Aorta (tissue), 5 donors: ENCODE results near the gene GLOD4. TPM values are rescaled to one million over a fixed set of nuclear protein-coding genes. Genes with fewer than 3 reads are reported as not detected.
"Not testable (repeated sequence)": the region's sequence is repeated elsewhere in the genome, so short reads cannot be mapped to it uniquely, and the experiment has no call there.

Experiments used
- ATAC-seq: fragments of 200-7000 bp; cut with Tn5 transposase; one replicate; pipeline ENCODE4 v1.9.1; 2022; ENCODE audit warnings: moderate library complexity; ENCODE audit not compliant: low FRiP score
- DNase-seq, 2 donors: peaks; one replicate each; pipeline ENCODE4 v3.0.0-alpha.2; 2020
- H3K27ac ChIP-seq, 2 donors: one replicate each; pipeline ENCODE4 v1.5.1; 2013; ENCODE audit warnings: low read length in 2 of 2, mild to moderate bottlenecking in 2 of 2, moderate library complexity in 2 of 2, control low read depth in 1 of 2, inconsistent platforms in 1 of 2, low read depth in 1 of 2
- H3K27me3 ChIP-seq, 2 donors: one replicate each; pipeline ENCODE4 v1.6.1; 2013; ENCODE audit warnings: control low read depth in 1 of 2, low read length in 1 of 2, mild to moderate bottlenecking in 1 of 2, moderate library complexity in 1 of 2; ENCODE audit not compliant: insufficient read depth in 2 of 2, control insufficient read depth in 1 of 2
- H3K36me3 ChIP-seq, 2 donors: one replicate each; pipeline ENCODE4 v1.6.1; 2013; ENCODE audit warnings: control low read depth in 1 of 2, low read length in 1 of 2, mild to moderate bottlenecking in 1 of 2; ENCODE audit not compliant: insufficient read depth in 2 of 2, control insufficient read depth in 1 of 2
- H3K4me1 ChIP-seq, 2 donors: one replicate each; pipeline ENCODE4 v1.6.1; 2013; ENCODE audit warnings: low read length in 2 of 2, control low read depth in 1 of 2, mild to moderate bottlenecking in 1 of 2, moderate library complexity in 1 of 2; ENCODE audit not compliant: insufficient read depth in 2 of 2, control insufficient read depth in 1 of 2
- H3K4me3 ChIP-seq, 2 donors: one replicate each; pipeline ENCODE4 v1.5.1; 2013; ENCODE audit warnings: low read length in 2 of 2, control low read depth in 1 of 2, mild to moderate bottlenecking in 1 of 2
- H3K9me3 ChIP-seq: one replicate; pipeline ENCODE4 v1.6.1; 2013; ENCODE audit warnings: mild to moderate bottlenecking, low read length; ENCODE audit not compliant: control insufficient read depth
- WGBS, 2 donors: extraction: QIAGEN DNeasy Blood & Tissue Kit; methylation state at CpG; one replicate each; pipeline ENCODE4 v1.1.7; 2013; 5-methylcytosine and 5-hydroxymethylcytosine counted together
- intact Hi-C, 2 donors: fragments of 100-400 bp; cut with DNase I; formaldehyde crosslinking; loops; one replicate each; pipeline versions ENCODE4 v1.14.2 to v1.15.0; 2022
- polyA plus RNA-seq, 2 donors: library from polyadenylated mRNA; stranded (reverse); fragments of 200-250 nt; gene quantifications; one replicate each; pipeline ENCODE4 v1.2.3, GENCODE V29; 2013
- total RNA-seq, 2 donors: library from RNA; stranded (reverse); fragmentation: NEBNext Ultra II Directional; extraction: Animal tissue kit (Norgen Biotek cat#: 25700); gene quantifications; one replicate each; pipeline ENCODE4 v1.2.1, GENCODE V29; 2021
- donor health status: healthy with polysubstance abuse.
- donor health status: Bipolar disorder and iron deficiency.
- donor health status: DM: no; HTN: no; CAD: no.
- donor health status: DM: no; HTN: no; CAD: no.
- donor health status: DM: yes; HTN: yes; CAD: no.

GLOD4 gene
- total and polyA plus RNA-seq, 4 donors: 31.3 to 45.1 (median 38.1) TPM

DNA sequence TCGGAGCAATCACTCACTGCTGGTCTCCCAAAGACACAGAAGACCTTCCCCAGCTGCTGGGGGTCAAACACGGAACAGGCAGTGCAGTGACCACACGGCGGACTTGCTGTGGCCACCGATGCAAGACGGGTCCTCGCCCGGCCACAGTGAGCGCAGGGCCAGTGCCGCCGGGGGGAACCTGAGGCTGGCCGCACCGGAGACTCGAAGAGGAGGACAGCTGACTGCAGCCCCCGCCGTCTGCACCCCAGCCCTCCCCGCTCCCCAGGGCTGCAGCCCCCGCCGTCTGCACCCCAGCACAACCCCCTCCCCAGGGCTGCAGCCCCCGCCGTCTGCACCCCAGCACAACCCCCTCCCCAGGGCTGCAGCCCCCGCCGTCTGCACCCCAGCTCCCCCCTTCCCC lies 23.8 kb upstream of the GLOD4 start:
- ATAC-seq, intact Hi-C loops, H3K36me3 ChIP-seq, H3K27ac ChIP-seq, H3K27me3 ChIP-seq, H3K4me1 ChIP-seq, H3K4me3 ChIP-seq, H3K9me3 ChIP-seq: not testable (repeated sequence)
- DNase-seq: peak in 1 of 2 donors; percentile 45
- 90 to 94% methylated on average over 19 to 23 of the region's 23 CpGs for WGBS, 2 donors

DNA sequence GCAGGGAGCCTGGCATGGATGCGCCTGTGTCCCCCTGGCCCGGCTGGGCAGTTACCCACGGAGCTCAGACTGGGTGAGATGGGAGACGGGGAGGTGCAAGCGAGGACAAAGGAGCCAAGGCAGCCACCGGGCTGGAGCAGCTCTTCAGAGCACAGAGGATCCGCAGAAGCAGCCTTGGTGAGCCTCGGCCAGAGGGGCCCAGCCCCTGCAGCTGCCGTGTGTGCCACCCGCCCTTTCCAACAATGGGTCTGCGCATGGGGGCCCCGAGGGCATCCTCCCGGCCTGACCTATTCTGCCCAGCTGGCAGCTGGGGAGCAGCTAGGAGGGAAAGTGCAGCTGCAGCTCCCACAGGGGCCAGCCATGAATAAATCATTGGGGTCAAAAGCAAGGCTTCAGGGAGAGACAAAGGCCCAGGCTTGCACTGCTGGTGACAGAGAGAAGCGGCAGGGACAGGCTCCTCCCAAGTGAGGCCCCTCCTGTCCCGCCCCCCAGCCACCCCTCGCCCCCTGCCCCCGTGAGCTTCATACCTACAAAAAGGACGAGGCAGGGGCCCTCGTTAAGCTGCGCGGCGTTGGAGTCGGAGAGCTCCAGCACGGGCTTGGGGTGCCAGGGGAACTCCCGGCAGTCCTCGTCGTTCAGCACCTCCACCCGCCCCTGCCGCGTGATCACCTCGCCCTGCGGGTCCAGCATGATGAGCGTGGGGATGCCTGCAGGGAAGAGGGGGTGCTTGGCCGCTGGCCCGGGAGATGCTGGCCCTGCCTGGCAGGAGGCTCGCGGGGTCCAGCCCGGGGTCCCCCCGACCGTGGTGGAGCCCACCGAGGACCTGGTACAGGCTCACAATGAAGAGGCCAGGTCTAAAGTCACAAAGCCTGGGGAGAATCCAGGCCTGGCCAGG lies 22.7 kb upstream of the GLOD4 start:
- WGBS, 2 donors: 88% methylated on average over 41 of the region's 41 CpGs
- DNase-seq: peak in 1 of 2 donors; percentile 61
- H3K4me3 ChIP-seq: no peak overlapping the region
- no peaks in the 10 kb centered on the region for H3K9me3 ChIP-seq
- H3K4me1 ChIP-seq: no peaks in the 10 kb centered on the region
- H3K36me3 ChIP-seq: no peaks in the 10 kb centered on the region
- H3K27ac ChIP-seq: no peak overlapping the region
- intact Hi-C loops: no loop called here
- H3K27me3 ChIP-seq: no peaks in the 10 kb centered on the region
- ATAC-seq: no peak

DNA sequence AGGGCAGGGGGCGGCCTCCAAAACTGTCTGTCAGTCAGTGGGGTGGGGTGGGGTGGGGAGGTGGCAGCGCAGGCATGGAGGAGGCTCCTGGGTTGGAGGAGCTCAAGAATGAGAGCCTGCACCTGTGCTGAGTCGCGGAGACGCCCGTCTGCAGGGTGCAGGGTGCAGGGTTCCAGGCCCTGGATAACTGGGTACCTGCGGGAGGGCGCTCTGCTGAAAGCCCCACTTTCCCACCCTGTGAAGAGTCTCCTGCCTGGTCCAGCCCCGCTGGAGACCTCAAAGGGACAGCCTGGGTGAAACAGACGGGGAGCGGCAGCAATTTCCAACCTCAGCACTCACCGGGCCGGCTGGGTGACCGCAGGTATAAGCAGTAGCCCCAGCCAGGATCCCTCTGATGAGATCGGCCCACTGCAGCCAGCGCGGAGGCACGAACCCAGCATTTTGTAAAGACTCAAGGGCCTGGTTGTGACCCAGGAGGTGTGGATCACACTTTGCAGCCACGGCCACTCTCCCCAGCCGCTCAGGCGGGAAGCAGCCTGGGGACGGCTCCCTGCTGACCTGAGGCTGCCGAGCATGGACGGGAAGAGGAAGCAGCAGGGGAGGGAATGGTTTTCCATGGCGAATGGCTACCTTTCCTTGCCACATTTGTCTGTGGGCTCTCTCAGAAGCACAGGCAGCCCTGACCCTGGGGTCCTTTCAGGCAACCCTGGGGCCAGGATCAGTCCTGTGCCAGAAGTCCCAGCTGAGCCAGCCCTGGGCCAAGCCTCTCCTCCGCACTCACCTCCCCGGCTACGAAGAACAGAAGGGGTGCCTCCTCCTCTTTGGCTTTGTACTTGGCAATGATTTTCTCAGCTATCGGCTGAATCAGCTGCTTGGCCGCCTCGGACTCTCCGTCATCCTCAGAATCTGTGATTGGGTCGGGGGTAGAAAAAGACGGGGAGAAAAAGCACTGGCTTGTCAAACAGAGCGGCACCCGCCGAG lies 21.1 kb upstream of the GLOD4 start:
- Histone ChIP-seq H3K27ac (no peak overlapping the region), H3K36me3 (no peaks in the 10 kb centered on the region), H3K4me3 (no peak overlapping the region), H3K27me3 (no peaks in the 10 kb centered on the region), H3K9me3 (no peaks in the 10 kb centered on the region), H3K4me1 (no peaks in the 10 kb centered on the region)
- DNase-seq (peak in 1 of 2 donors; percentile 63), ATAC-seq (no peak)
- intact Hi-C loops: no loop called here
- 89 to 90% methylated on average over 36 to 37 of the region's 37 CpGs for WGBS, 2 donors

DNA sequence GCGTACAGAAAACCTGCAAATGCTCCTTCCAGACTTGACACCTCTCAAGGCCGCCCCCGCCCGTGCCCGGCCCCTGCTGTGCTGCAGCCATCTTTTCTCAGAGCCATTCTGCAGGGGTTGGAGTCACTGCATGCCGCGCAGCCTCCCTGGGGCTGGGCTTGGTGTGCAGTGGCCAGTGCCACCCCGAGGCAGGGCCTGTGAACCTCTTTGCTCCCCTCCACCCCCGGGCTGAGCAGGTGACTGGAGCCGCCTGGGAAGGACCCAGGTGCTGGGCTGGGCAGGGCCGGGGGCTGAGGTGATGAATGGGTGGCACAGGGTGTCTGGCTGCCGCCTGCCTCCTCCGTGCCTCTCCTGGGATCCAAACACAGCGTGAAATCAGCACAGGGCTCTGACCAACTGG lies 20.4 kb upstream of the GLOD4 start:
- DNase-seq: peak in 1 of 2 donors; percentile 68

DNA sequence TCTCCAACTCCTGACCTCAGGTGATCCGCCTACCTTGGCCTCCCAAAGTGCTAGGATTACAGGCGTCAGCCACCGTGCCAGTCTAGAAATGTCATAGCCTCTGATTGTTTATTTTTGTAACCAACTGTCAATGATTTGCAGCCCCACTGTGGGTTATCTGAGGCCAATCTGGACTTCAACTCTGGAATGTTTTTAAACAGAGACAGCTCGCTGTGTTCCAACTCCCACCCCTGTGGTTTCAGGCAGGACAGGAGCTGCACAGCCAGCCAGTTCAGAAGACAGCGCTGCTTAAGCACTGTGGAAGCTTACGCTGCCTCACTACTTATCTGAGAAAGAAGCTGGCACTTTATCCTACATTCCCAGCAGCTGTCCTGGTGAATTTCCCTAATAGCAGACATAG lies 19.6 kb upstream of the GLOD4 start:
- H3K9me3 ChIP-seq: no peaks in the 10 kb centered on the region
- H3K36me3 ChIP-seq: no peaks in the 10 kb centered on the region
- intact Hi-C loops: no loop called here
- no peaks in the 10 kb centered on the region for H3K27me3 ChIP-seq
- ATAC-seq: no peak
- no peaks in the 10 kb centered on the region for H3K4me1 ChIP-seq
- H3K4me3 ChIP-seq: no peak overlapping the region
- 53 to 59% methylated on average over 6 of the region's 6 CpGs for WGBS, 2 donors
- DNase-seq: peak in 1 of 2 donors; percentile 34
- no peak overlapping the region for H3K27ac ChIP-seq

More for the DNA sequence above, 20.4 kb upstream of the GLOD4 start:
- WGBS, 2 donors: 91 to 92% methylated on average over 14 of the region's 14 CpGs
- no peak for ATAC-seq
- H3K36me3 ChIP-seq: no peaks in the 10 kb centered on the region
- H3K27ac ChIP-seq: no peak overlapping the region
- no peaks in the 10 kb centered on the region for H3K27me3 ChIP-seq
- intact Hi-C loops: no loop called here
- H3K4me1 ChIP-seq: no peaks in the 10 kb centered on the region
- H3K4me3 ChIP-seq: no peak overlapping the region
- no peaks in the 10 kb centered on the region for H3K9me3 ChIP-seq

DNA sequence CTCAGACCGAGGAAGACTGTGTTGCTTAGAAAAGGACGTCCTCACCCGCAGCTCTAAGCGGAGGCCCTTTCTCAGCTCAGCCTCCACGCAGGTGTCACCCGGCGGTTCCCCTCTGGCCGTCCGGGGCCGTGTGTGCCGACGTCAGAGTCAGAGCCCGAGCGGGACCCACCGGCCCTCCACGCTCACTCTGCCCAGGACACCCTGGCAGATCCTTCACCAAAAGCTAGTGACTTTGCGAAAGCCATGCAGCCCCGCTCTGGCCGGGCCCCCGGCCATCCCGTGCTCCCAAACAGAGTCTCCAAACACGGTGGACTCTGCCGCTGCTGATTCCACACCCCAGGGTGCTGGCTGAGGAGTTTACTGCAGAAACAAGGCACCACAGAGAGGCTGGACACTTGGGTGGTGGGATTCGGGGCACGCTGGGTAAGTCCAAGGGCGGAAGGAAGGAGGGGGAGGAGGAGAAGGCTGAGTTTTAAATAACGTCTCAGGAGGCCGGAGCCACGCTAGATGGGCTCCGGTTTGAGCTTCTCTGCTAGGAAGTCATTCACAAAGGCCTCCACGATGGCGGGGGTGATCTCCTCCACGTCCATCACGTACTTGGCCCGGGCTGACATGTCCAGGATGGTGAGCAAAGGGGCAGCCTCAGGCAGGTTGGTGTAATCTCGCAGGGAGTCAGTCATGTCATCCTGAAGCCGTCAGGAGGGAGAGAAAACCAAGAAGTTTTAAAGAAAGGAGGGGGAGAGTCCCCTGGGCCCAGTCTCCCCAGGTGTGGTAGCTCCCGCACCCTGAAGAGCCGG lies 18.6 kb upstream of the GLOD4 start:
- WGBS, 2 donors: 89% methylated on average over 39 of the region's 39 CpGs
- no peaks in the 10 kb centered on the region for H3K9me3 ChIP-seq
- no peaks in the 10 kb centered on the region for H3K4me1 ChIP-seq
- no peaks in the 10 kb centered on the region for H3K27me3 ChIP-seq
- DNase-seq (peak in 1 of 2 donors; percentile 67), ATAC-seq (no peak)
- no peak overlapping the region for H3K27ac ChIP-seq
- intact Hi-C loops: no loop called here
- no peaks in the 10 kb centered on the region for H3K36me3 ChIP-seq
- H3K4me3 ChIP-seq: no peak overlapping the region

DNA sequence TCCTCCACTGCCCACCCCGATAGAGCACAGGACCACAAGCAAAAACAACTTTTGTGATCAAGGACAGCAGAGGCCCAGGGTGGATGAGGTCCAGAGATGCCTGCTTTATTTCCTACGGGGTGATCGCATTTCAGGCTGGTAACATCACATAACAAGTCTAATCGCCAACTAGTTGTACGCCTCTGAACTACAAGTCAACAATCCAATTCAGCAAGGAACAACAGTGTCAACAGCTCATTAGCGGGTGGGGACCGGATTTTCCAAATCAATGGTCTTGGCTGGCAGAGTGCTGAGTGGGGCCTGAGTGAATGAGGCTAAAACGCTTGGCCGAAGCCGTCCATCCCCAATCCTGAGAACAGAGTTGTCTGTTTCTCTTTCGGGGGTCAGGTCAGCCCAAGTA lies 17.2 kb upstream of the GLOD4 start:
- no peaks in the 10 kb centered on the region for H3K36me3 ChIP-seq
- ATAC-seq (no peak), DNase-seq (peak in 1 of 2 donors; percentile 51)
- no peak overlapping the region for H3K27ac ChIP-seq
- WGBS, 2 donors: 86 to 90% methylated on average over 11 of the region's 11 CpGs
- intact Hi-C loops: loop anchor here in 1 of 2 donors (5.0 kb wide), 1 partner anchor 258 kb away; no protein-coding TSS in a partner anchor
- H3K27me3 ChIP-seq: no peaks in the 10 kb centered on the region
- no peak overlapping the region for H3K4me3 ChIP-seq
- H3K4me1 ChIP-seq: no peaks in the 10 kb centered on the region
- no peaks in the 10 kb centered on the region for H3K9me3 ChIP-seq

DNA sequence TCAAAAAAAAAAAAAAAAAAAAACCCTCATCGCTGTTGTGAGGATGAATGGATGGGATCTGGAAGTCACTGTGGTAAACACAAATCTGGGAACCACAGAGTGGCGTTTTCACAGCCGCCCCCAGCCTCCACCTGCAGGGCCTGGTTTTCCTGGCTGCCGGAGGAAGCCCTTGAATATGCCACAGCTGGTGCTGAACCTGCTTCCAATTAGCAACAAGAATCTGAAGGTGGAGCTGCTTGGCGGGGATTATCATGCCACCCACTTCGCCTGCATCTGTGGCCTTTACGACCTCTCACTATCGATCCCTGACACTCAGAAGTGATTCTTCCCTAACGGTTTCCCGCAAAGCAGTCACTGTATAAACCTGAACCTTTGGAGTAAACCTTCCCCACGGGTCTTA lies 16.2 kb upstream of the GLOD4 start:
- H3K27ac ChIP-seq: no peak overlapping the region
- intact Hi-C loops: loop anchor here in 1 of 2 donors (5.0 kb wide), 1 partner anchor 259 kb away; no protein-coding TSS in a partner anchor
- no peak for ATAC-seq

More for the DNA sequence above, 16.2 kb upstream of the GLOD4 start:
- Histone ChIP-seq H3K4me1 (no peaks in the 10 kb centered on the region), H3K4me3 (no peak overlapping the region), H3K36me3 (no peaks in the 10 kb centered on the region), H3K27me3 (no peaks in the 10 kb centered on the region), H3K9me3 (no peaks in the 10 kb centered on the region)
- WGBS, 2 donors: 75 to 84% methylated on average over 11 of the region's 11 CpGs
- DNase-seq: peak in 1 of 2 donors; percentile 48
